ENCODE measurements around the gene C7orf33.
A peak's percentile ranks its signal among the peaks of the same experiment; 100 is the strongest.
"Not testable (repeated sequence)": the region's sequence is repeated elsewhere in the genome, so short reads cannot be mapped to it uniquely, and the experiment has no call there.

Gene C7orf33

GRCh38 chr7:148581624-148582023 lies 8.9 kb upstream of the C7orf33 start:
- no peak for DNase-seq

- no peak for DNase-seq
Observed at GRCh38 chr7:148584154-148584827, 6.3 kb upstream of the C7orf33 start.

GRCh38 chr7:148585399-148585798 lies 5.2 kb upstream of the C7orf33 start:
- no peak for DNase-seq

- DNase-seq: no peak
Observed at GRCh38 chr7:148587076-148587475, 3.5 kb upstream of the C7orf33 start.

- DNase-seq: no peak
Observed at GRCh38 chr7:148588168-148588567, 2.4 kb upstream of the C7orf33 start.

GRCh38 chr7:148588670-148589131 lies 1.9 kb upstream of the C7orf33 start:
- no peak for DNase-seq

- no peak for DNase-seq
Observed at GRCh38 chr7:148589640-148590039, 926 bp upstream of the C7orf33 start.

GRCh38 chr7:148596354-148596753 lies 5.8 kb downstream of the C7orf33 start:
- not testable (repeated sequence) for DNase-seq

GRCh38 chr7:148598351-148598750 lies 7.8 kb downstream of the C7orf33 start:
- no peak for DNase-seq

- no peak for DNase-seq
Observed at GRCh38 chr7:148605350-148605749, 14.8 kb downstream of the C7orf33 start.

- no peak for DNase-seq
Observed at GRCh38 chr7:148607151-148607661, 16.6 kb downstream of the C7orf33 start.

GRCh38 chr7:148609045-148609725 lies 18.6 kb downstream of the C7orf33 start:
- DNase-seq: peak; percentile 15

- DNase-seq: no peak
Observed at GRCh38 chr7:148611692-148612091, 21.1 kb downstream of the C7orf33 start.

- no peak for DNase-seq
Observed at GRCh38 chr7:148615085-148615730, 24.6 kb downstream of the C7orf33 start.

GRCh38 chr7:148620749-148621359 lies 30.3 kb downstream of the C7orf33 start:
- no peak for DNase-seq

- DNase-seq: no peak
Observed at GRCh38 chr7:148621563-148621962, 31.0 kb downstream of the C7orf33 start.

- DNase-seq: no peak
Observed at GRCh38 chr7:148622887-148623585, 32.5 kb downstream of the C7orf33 start.

GRCh38 chr7:148623586-148624282 lies 33.2 kb downstream of the C7orf33 start:
- DNase-seq: no peak

- no peak for DNase-seq
Observed at GRCh38 chr7:148624735-148625134, 34.2 kb downstream of the C7orf33 start.

GRCh38 chr7:148625342-148625741 lies 34.8 kb downstream of the C7orf33 start:
- DNase-seq: no peak

GRCh38 chr7:148626828-148627227 lies 36.3 kb downstream of the C7orf33 start:
- DNase-seq: no peak

GRCh38 chr7:148628011-148628410 lies 37.4 kb downstream of the C7orf33 start:
- DNase-seq: no peak

Measured in NCI-H526 treated with DMSO at 0.1 percent for 48 hours (cell line).